NCI-H1048 (cell line): ENCODE measurements around the gene DCAKD.

Source experiments
- DNase-seq: peaks from one replicate; lab custom pipeline; 2025; lab: John Stamatoyannopoulos, UW

DCAKD gene

DNA sequence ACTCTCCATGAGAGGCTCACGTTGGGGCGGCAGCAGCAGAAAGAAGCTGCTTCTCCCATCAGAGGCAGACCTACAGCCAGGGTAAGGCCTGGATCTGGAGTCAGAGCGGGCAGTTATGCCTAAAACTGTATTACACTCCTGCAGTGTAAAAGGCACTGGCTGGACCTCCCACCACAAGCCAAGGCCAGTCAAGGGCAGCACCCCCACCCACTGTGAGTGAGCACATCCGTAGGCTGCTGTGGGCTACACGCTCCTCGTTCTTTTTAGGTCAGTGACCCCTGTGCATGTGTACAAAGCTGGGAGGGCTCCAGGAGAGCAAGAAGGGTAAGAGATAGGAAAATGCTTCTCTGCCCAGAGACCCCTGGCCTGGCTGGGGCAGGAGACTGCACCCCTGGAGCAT lies 20.7 kb downstream of the DCAKD start:
- DNase-seq = no peak

DNA sequence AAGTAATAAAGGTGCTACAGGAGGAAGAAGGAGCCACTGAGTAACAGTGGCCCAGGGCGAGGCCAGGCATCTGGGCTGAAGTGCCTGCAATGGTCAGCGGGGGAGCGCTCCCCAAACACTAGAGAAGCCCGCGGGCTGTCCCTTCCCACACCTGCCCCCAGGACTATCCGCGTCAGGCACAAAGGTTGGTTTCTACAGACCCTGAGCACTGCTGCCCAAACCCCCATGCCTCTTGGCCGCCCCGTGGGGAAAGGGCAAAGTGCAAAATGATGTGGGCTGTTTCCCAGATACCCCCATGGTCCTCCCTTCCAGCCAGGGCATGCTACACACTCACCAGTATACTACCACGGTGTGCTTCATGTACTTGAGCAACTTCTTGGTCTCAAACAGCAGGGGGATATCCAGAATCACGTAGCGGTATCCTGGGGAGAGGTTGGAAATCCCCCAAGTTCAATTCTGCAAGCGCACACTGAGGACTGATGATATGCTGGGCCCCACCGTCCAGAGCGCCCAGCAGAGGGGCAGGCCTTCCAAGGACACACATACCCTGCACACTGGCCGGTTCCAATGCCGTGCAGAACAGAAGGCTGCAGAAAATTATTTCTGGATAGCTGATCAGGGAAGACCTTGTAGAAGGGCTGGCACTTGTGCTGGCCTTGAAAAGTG lies 21.5 kb downstream of the DCAKD start:
- DNase-seq = no peak

DNA sequence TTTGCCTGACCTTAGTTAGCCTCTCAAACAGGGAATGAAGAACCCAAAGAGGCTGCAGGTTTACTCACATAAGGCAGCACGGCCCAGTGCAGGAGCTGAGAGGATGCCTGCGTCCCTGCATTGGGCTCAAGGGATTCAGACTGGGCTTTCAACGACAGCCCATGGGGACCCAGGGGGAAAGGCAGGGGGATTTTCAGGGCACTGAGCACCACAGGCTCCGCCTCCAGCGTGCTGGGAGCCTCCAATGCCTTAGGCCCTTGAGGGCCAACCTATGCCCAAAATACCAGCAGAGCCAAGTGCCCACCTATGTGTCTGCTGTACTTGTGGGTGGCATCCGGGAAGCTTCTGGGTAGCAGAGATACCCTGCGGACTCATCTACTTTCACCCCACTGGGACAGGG lies 22.3 kb downstream of the DCAKD start:
- no peak for DNase-seq

DNA sequence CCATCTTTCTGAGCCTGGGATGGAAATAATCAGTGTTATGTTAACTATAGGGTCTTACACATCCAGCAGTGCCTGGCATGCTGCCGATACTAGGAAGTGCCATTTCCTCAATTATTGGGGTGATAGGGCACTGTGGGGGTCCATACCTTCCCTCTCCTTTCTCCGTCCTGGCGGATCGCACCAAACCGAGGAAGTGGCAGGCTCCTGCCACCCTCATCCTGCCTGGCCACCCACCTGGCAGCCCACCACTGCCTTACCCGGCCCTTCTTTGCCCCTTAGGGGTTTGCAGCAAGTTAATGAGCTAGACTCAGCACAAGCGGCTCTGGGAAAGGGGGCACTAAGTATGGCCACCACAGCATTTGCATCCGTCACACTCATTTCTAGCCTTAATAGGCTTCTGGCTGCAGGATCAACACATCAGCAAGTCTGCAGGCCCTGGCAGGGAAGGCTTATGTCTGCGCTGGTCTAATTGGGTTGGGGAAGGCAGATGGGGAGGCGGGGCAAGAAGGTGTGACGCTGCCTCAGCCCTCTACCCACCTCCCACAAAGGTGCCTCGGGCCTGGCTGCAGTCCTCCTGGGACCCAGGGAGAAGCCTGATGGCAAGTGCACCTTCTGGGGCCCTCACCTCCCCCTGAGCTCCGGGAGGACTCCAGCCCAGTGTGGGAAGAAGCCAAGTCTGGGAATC lies 28.6 kb downstream of the DCAKD start:
- DNase-seq = no peak

DNA sequence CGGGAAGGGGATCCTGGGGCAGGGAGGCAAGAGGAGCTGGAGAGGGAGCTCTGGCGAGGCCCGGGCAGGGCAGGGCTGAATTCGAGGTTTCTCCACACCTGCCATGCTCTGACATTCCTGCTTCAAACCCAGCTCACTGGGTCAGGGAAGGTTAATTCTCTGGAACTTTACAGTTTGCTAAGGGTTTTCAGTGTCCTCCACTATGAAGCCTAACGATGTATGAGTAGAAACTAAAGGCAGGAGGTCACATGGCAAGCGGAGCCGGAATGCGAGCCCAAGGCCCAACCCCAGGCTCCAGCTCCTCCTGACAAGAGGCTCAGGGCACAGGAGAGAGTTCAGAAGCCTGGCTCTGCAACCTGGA lies 29.2 kb downstream of the DCAKD start:
- no peak for DNase-seq

DNA sequence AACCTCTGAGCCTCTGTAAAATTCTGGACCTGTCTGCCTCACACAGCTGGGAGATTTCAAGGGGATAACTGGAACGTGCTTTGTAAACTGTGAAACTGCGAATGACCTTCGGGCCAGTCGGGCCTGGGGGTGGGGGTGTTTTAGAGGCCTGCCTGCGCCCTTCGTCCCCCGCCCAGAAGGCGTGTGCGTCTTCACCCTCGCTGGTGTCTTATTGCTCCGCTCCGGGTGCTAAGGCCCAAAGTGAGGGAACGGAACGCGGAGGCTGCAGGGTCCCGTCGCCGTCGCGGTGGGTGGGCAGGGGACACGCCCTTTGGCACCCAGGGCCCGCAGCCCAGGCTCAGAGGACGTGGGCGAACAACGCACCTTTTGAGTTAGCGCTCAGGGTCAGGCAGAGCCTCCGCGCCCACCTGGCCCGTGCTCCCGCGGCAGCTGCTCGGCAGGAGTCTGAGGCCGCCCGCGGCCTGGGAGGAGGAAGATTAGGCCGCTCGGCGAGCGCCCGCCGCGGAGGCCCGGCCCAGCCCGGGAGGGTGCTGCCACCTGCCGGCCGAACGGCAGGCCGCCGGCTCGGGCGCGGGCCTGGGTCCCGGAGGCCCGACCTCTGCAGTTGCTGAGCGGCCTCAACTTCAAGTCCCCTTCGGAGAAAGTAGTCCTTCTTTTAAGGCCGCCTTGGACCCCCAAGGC lies 29.7 kb downstream of the DCAKD start:
- peak; percentile 61 for DNase-seq

DNA sequence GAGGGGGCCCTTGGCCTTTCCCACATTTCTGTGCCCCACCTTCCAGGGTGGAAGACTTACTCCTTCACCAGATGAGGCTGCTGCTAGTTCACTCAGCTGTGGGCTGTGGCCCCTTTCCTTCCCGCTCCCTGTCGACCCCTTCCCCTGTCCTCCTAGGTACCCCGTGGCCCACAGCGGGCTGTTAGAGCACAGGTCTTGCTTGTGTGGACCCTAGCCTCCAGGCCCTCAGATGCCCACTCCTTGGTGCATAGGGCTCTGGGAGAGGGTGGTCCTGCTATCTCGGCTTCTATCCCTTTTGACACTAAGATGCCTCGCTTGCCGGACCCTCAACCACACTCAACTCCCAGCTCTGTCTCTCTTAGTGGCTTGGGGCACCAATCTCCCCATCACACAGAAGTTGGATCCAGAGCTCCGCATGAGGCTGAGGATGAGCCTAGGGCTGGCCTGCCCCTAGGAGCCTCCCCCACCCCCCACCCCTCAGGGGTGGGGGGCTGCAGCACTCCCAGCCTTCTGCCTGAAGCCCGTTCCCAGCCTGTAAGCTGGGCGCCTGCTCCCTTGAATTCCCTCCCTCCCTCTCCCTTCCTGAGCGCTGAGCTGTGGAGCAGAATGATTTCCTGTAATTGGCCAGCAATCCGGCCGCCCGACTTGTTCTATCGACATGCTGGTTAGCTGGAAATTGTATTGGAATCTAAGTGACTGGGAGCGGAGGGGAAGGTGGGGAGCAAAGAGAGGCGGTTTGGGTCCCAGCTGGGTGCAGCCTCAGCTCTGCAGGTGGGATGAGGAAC lies 30.9 kb downstream of the DCAKD start:
- no peak for DNase-seq

DNA sequence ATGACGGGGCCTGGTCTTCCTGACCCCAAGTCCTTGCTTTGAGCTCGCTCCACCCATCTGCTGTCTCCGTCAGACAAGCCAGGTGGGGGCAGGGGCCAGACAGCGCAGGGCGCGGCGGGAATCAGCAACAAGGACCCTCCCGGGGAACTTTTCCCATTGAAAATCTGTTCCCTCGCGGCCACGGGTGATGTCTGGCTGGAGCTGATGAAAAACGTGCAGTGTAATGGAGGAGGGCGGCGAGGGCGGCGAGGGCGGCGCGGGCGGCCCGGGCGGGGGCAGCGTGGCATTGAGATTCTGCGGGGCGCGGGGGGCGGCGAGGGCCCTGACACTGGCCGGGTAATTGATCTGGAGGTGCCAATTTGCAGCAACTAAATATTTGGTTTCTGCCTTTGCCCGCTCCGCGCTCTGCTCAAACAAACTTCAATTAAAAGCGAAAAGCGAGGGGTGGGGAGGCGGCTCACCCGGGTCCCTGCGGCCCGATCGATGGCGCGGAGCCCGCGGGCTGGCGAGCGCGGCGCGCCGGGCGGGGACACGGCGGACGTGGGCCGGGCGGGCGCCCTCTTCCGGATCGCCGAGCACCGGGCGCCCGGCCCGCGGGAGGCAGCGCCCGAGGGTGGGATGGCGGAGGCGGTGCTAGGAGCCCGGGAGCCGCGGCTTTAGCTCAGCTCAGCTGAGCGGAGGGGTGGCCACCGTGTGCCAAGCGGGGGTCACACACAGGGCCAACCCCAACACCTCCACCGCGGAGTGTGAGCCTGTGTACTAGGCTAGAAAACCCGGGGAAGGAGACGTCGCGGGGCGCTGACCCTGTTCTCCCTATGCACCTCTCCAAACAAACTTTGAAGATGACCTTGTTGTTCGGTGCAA lies 32.4 kb downstream of the DCAKD start:
- no peak for DNase-seq

DNA sequence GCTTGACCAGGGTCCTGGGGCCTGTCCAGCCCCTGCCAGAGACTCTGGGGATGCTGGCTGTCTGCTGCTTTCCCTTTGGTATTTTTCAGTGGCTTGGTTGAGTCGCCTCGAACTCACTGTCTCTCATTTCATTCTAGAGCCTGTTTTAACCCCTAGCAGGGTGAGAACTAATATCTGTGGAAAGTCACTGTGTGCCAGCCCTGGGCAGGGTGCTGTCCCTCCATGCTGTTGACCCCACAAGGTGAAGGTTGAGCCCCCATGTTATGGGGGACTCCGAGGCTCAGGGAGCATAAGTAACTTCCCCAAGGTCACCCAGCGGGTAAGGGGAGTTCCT lies 33.0 kb downstream of the DCAKD start:
- DNase-seq = no peak

DNA sequence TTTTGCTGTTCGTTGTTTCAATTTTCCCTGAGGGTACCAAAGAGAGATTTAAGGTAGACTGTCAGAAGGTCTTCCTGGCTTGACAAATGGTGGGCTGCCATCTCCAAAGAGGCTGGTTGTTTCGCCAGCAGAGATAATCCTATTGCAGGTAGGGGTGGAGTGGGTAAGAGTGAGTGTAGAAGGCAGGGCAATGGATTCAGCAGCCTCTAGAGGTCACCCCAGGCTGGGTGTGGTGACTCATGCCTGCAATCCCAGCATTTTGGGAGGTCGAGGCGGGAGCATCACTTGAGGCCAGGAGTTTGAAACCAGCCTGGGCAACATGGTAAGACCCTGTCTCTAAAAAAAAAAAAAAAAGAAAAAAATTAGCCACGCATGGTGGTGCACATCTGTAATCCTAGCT lies 34.6 kb downstream of the DCAKD start:
- DNase-seq = no peak

DNA sequence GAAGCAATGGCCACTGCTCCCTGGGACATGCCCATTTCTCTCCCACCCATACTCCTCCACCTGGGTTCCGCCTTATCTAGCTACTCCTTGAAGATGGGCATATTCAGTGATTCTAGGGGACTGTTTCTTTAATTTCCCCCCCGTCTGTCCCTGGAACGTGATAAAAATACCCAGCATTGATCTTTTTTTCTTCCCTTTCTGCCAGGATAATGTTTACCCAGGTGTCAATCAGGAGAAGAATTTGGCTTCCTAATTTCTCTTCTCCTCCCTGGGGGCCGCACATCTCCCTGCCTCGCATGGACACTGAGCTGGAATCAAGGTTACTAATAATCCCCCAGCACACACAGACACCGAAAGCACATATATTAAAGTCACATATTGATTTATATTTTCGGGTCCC lies 35.2 kb downstream of the DCAKD start:
- no peak for DNase-seq

DNA sequence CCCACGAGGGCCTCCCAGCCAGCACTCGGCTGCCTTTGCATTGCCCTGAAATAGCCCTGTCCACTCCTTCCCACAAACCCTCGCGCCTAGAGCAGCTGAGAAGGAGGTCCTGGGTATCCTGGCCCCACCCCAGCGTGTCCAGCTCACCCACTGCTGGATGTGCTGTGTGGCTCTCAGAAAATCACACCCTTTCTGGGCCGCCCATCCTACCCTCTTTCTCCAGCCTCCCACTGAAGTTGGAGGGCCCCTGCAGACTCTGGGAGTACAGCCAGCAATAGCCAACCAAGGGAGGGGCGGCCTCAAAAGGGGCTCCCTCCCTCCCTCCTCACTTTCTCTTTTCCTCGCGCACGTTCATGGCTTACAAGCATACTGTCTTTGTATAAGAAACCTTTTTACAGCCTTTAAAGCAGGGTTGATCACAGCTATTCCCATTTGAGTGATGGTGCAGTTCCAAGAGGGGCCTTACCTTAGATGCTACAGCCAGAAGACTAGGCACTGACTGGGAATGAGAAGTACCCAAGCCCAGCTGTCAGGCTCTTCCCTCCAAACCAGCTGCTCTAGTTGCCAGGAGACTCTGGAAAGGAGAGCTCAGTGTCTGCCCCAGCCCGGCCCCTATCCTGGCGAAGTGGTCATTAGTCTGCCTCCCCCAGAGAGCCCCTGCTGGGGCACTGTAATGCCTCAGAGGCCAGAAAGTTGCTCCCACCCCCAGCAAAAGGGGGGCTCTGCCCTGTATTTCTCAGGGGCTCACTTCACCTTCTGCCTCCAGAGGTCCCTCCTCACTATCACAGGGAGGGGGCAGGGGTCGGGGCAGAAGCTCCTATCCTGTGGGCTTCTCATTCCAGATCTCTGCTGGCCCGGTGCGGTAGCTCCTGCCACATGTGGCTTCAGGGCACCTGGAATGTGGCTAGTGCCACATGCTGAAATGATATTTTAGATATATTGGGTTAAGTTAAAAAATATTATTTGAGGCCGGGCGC lies 38.1 kb downstream of the DCAKD start:
- no peak for DNase-seq

DNA sequence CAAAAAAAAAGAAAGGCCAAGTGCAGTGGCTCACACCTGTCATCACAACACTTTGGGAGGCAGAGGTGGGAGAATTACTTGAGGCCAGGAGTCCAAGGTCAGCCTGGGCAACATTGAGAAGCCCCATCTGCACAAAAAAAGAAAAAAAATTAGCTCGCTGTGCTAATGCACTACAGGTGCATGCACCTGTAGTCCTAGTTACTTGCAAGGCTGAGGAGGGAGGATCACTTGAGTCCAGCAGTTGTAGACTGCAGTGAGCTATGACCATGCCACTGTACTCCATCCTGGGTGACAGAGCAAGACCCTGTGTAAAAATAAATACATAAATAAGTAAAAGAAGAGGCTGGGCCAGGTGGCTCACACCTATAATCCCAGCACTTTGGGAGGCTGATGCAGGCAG lies 39.7 kb downstream of the DCAKD start:
- no peak for DNase-seq

DNA sequence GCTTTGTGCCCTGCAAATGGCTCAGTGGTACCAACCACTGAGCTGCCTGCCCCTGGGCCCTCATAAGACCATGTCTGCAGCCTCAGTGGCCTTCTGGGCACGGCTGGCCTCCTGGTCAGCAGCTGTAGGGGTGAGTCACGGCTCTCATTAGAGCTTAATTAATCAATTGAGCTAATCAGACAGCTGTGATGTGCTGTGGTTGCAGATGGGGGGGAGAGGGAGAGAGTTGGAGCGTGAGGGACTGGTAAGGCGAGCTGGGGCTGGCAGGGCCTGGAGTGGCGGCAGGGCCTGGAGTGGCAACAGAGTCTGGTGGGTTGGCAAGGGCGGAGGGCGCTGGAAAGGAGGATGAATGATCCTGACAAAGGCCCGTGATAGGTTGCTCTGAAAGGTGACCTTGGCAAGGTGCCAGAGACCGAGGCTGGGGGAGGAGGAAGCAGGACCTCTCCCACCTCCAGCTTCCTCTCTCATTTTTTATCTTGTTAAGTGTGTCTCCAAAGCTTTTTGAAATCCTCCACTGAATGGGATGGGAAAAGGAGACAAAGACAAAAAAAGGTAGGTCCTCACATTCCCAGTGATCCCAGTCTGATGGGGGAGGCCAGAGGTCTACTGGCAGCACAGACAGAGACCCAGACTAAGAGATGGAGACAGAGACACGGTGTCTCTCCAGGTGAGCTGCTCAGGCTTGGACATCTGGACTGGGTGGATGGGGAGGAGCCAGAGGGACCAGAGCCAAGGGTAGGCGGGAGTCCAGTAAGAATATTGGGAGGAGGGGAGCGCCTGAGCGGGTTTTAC lies 41.6 kb downstream of the DCAKD start:
- no peak for DNase-seq

DNA sequence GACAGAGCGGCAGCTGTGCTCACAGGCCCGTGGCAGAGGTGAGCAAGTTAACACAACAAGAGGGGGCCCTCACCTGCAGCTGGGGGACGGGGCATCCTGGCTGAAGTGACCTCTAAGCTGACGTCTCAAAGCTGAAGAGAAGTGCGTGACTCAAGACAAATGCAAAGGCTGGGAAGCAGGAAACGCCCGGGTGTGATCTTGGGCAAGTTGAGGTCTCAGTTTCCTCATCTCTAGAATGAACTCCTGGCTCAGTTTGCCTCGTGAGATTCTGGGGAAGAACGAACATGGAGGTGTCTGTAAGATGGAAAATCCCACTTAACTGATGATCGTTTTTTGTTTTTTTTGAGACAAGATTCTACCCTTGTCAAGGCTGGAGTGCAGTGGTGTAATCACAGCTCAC lies 43.2 kb downstream of the DCAKD start:
- no peak for DNase-seq

DNA sequence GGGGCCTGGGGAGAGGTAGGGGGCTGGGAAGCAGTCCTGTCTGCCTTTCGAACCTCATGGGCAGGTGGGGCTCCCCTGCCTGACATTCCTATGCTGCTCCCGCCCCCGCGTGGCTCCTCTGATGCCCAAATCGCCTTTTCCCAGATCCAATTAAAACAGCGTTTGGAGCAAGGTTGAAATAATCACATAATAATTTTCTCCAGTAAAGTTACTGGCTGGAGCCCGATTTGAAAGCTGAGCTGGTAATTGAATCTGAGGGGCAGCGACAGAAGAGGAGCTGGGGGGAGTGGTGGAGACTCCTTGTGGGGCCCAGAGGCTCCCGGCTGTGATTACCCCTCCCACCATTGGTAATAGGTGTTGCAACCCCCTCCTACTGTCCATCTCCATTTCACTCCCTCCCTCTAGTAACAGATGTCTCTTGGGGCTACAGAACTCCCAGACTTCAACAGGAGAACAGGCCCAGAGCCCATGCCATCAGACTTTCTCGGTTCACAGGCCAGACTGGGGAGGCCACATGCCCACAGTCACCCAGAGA lies 44.4 kb downstream of the DCAKD start:
- DNase-seq = no peak

DNA sequence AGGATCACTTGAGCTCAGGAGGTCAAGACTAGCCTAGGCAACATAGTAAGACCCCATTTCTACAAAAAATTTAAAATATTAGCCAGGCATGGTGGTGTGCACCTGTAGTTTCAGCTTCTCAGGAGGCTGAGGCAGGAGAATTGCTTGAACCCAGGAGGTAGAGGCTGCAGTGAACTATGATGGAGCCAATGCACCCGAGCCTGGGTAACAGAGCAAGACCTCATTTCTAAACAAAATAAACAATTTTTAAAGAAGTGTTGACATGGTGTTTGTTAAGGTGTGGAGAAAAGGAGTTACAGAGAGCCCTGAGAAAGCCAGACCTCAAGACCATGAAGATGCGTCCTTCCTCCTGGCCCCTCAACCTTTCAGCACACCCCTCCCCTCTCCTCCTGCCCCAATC lies 45.7 kb downstream of the DCAKD start:
- DNase-seq = no peak

DNA sequence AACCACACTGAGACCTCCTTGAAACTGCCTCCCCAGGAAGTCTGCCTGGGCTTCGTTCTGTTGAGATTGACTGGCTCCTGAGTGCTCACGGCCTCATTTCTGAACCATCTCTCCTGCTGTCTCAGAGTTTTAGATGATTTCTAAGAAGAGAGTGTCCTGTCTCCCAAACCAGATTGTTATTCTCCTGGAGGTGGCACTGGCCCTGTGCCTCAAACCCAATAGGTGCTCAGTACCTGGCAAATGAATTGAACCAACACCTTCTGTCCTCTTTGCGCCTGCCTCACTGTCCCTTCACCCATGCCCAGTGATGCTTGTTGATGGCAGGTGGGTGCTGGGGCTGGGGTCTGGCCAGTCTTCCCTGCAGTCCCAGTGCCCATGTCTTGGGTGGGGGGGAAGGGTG lies 47.0 kb downstream of the DCAKD start:
- DNase-seq = no peak

DNA sequence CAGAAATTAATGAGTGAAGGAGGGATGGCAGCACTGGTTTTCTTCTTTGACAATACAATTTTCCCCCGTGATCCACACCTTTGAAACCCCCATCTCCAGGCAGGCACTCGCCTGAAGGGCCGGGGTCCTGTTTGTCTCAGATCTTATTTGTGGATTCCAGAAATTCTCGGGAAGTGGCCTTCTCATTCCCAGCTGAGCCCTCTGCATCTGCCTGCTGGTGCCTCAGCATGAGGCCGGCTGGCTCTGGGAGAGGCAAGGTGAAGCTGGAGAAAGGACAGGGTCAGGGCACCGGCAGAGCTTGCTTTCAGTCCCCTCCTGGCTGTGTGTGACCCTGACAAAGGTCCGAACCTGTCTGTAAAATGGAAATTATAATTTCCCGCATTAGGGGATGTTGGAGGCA lies 47.6 kb downstream of the DCAKD start:
- DNase-seq = no peak

DNA sequence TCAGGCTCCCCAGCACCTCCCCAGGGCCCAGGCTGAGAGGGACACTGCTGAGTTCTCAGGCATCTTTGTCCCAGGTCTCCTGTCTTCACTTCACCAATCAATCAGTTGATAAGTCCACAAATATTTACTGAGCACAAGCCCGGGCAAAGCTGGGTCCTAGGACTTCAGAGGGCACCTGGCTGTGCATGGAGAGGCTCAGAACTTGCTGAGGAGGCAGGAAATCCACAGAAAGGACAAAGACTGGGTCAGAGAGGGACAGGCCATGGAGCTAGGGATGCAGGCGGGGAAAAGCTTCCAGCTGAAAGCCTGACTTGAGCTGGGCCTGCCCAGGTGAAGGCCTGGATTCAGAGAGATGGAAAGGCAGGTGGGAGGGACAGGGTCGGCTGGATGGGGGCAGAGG lies 50.1 kb downstream of the DCAKD start:
- no peak for DNase-seq
